Measurements from ENCODE around the gene MANSC1. TPM values are rescaled to one million over a fixed set of nuclear protein-coding genes. Genes with fewer than 3 reads are reported as not detected.

MANSC1 gene
- total RNA-seq, 4 donors from 2014 or later: 6.6 to 25.3 (median 19.4) TPM

GRCh38 chr12:12326262-12326661, 23.8 kb downstream of the MANSC1 start:
- no peak overlapping the region for H3K27ac ChIP-seq
- no peak overlapping the region for H3K4me3 ChIP-seq
- in situ Hi-C loops (cut with MboI; ENCODE audit: low pct_ligation_motif_present in 1 of 4, low pct_unique_long_range_greater_than_20kb in 1 of 4, low sequenced_read_pairs in 3 of 4) (loop anchor here (10.0 to 25.0 kb wide), 4 partner anchors 239 to 764 kb away; no protein-coding TSS in a partner anchor), intact Hi-C loops (cut with DNase I; ENCODE audit: low total_unique reads) (no loop called here)
- H3K27me3 ChIP-seq: no peaks in the 10 kb centered on the region
- DNase-seq: no peak
- WGBS, 2 donors (ENCODE audit: low coverage in 1 of 2): 87 to 89% methylated on average over 3 of the region's 3 CpGs
- H3K4me1 ChIP-seq: peaks cover 0 to 8% (median 1%) of the 10 kb centered on the region in 4 donors
- no peaks in the 10 kb centered on the region for H3K36me3 ChIP-seq
- TF ChIP-seq POLR2A (IDR thresholded peaks at IDR 0.05) (no peak), CTCF (IDR thresholded peaks at IDR 0.05) (no peak), EP300 (IDR thresholded peaks at IDR 0.05; ENCODE audit: low read depth) (no peak), POLR2AphosphoS5 (IDR thresholded peaks at IDR 0.05) (no peak)
- H3K9me3 ChIP-seq: no peaks in the 10 kb centered on the region

- DNase-seq: no peak
- Histone ChIP-seq H3K27ac (no peak overlapping the region), H3K4me3 (no peak overlapping the region), H3K27me3 (no peaks in the 10 kb centered on the region), H3K4me1 (peaks cover 4 to 30% (median 18%) of the 10 kb centered on the region in 4 donors), H3K9me3 (no peaks in the 10 kb centered on the region), H3K36me3 (no peaks in the 10 kb centered on the region)
- WGBS, 2 donors (ENCODE audit: low coverage in 1 of 2): 87 to 90% methylated on average over 7 to 9 of the region's 9 CpGs
- intact Hi-C loops (cut with DNase I; ENCODE audit: low total_unique reads) (no loop called here), in situ Hi-C loops (cut with MboI; ENCODE audit: low pct_ligation_motif_present in 1 of 4, low pct_unique_long_range_greater_than_20kb in 1 of 4, low sequenced_read_pairs in 3 of 4) (loop anchor here in 2 of 4 donors (10.0 kb wide), 1 partner anchor 239 kb away; no protein-coding TSS in a partner anchor)
- TF ChIP-seq POLR2AphosphoS5 (IDR thresholded peaks at IDR 0.05) (no peak), EP300 (IDR thresholded peaks at IDR 0.05; ENCODE audit: low read depth) (no peak), POLR2A (IDR thresholded peaks at IDR 0.05) (no peak), CTCF (IDR thresholded peaks at IDR 0.05) (no peak)
Observed at GRCh38 chr12:12323591-12323990, 26.5 kb downstream of the MANSC1 start.

- WGBS, 2 donors (ENCODE audit: low coverage in 1 of 2): 73 to 92% methylated on average over 2 to 4 of the region's 4 CpGs
- Histone ChIP-seq H3K36me3 (no peaks in the 10 kb centered on the region), H3K9me3 (no peaks in the 10 kb centered on the region), H3K4me1 (peaks cover 4 to 30% (median 18%) of the 10 kb centered on the region in 4 donors), H3K27ac (no peak overlapping the region), H3K4me3 (no peak overlapping the region), H3K27me3 (no peaks in the 10 kb centered on the region)
- no peak for TF ChIP-seq POLR2A (IDR thresholded peaks at IDR 0.05)
- TF ChIP-seq CTCF (IDR thresholded peaks at IDR 0.05): no peak
- TF ChIP-seq POLR2AphosphoS5 (IDR thresholded peaks at IDR 0.05): no peak
- TF ChIP-seq EP300 (IDR thresholded peaks at IDR 0.05; ENCODE audit: low read depth): no peak
- no peak for DNase-seq
- in situ Hi-C loops (cut with MboI; ENCODE audit: low pct_ligation_motif_present in 1 of 4, low pct_unique_long_range_greater_than_20kb in 1 of 4, low sequenced_read_pairs in 3 of 4) (loop anchor here in 2 of 4 donors (10.0 kb wide), 1 partner anchor 238 kb away; no protein-coding TSS in a partner anchor), intact Hi-C loops (cut with DNase I; ENCODE audit: low total_unique reads) (no loop called here)
Observed at GRCh38 chr12:12323118-12323517, 26.9 kb downstream of the MANSC1 start.

- in situ Hi-C loops (cut with MboI; ENCODE audit: low pct_ligation_motif_present in 1 of 4, low pct_unique_long_range_greater_than_20kb in 1 of 4, low sequenced_read_pairs in 3 of 4): loop anchor here in 2 of 4 donors (10.0 kb wide), 1 partner anchor 235 kb away; no protein-coding TSS in a partner anchor
- Histone ChIP-seq H3K4me3 (peak overlapping the region in 1 of 4 donors; percentile 26), H3K27me3 (no peaks in the 10 kb centered on the region), H3K36me3 (no peaks in the 10 kb centered on the region), H3K9me3 (no peaks in the 10 kb centered on the region), H3K27ac (peak overlapping the region; percentile 69 to 77 (median 72)), H3K4me1 (peaks cover 4 to 28% (median 19%) of the 10 kb centered on the region in 4 donors)
- DNase-seq: peak; percentile 22
- TF ChIP-seq CTCF (IDR thresholded peaks at IDR 0.05) (no peak), POLR2A (IDR thresholded peaks at IDR 0.05) (no peak), POLR2AphosphoS5 (IDR thresholded peaks at IDR 0.05) (no peak), EP300 (IDR thresholded peaks at IDR 0.05; ENCODE audit: low read depth) (no peak)
- intact Hi-C loops (cut with DNase I; ENCODE audit: low total_unique reads): no loop called here
- WGBS, 2 donors (ENCODE audit: low coverage in 1 of 2): 34 to 37% methylated on average over 5 to 9 of the region's 9 CpGs
Observed at GRCh38 chr12:12319451-12320183, 30.4 kb downstream of the MANSC1 start.
